Sigmoid colon (tissue), 4 donors: Measurements from ENCODE around the gene NVL.

Experiments
- CTCF ChIP-seq, 4 experiments: fragments of 450-650 bp in 3 of 4; fragments of 200-600 bp in 1 of 4; IDR thresholded peaks; one replicate each; pipeline ENCODE4 v1.5.1; 2016 to 2019; ENCODE audit warnings: antibody characterized with exemption in 4 of 4, mild to moderate bottlenecking in 3 of 4, moderate library complexity in 2 of 4
- EP300 ChIP-seq, 4 donors: sonication (generic); formaldehyde crosslinking; IDR thresholded peaks; one replicate each; pipeline ENCODE4 v1.6.1; 2017; ENCODE audit warnings: antibody characterized with exemption in 4 of 4
- POLR2A ChIP-seq, 2 donors: fragments of 450-650 bp; IDR thresholded peaks; one replicate each; pipeline ENCODE4 v1.6.1; 2016; ENCODE audit warnings: antibody characterized with exemption in 2 of 2, mild to moderate bottlenecking in 2 of 2, moderate library complexity in 2 of 2

DNA sequence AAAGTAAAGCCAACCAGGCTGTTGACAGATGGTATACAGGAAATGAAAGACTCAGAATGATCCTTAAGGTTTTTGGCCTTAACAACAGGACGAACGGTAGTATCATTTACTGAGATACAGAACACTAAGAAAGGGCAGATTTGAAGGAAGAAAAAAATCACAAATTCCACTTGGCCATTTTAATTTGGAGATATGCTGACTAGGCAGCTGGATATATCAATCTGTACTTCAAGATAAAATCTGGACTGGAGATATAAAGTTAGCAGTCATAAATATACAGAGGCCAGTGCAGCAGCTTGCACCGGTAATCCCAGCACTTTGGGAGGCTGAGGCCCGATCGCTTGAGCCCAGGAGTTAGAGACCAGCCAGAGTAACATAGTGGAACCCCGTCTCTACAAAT, 1.3 kb downstream of the NVL start:
- no peak for TF ChIP-seq CTCF (IDR thresholded peaks at IDR 0.05)
- TF ChIP-seq POLR2A (IDR thresholded peaks at IDR 0.05) = no peak
- no peak for TF ChIP-seq EP300 (IDR thresholded peaks at IDR 0.05)
